K562 (cell line): Measurements from ENCODE around the gene JUND. TPM values are rescaled to one million over a fixed set of nuclear protein-coding genes. Genes with fewer than 3 reads are reported as not detected.

Experiments
- ARID3B ChIP-seq: fragments of 250-450 bp; sonication (Bioruptor Pico); IDR thresholded peaks from 2 replicates; pipeline ENCODE4 v1.4.0; 2020; ENCODE audit warnings: borderline replicate concordance
- DPF2 ChIP-seq: fragments of 450-650 bp; IDR thresholded peaks from 2 replicates; pipeline ENCODE4 v1.6.1; 2016
- FOXJ3 ChIP-seq: sonication (generic); formaldehyde crosslinking; IDR thresholded peaks from 2 replicates; pipeline ENCODE4 v1.4.0; 2020; ENCODE audit warnings: mild to moderate bottlenecking, missing genetic modification reagents
- HES1 ChIP-seq: fragments of 450-650 bp; IDR thresholded peaks from 2 replicates; pipeline ENCODE4 v1.6.1; 2016; ENCODE audit warnings: low read depth, mild to moderate bottlenecking, moderate library complexity
- HIVEP1 ChIP-seq: fragments of 250-450 bp; sonication (Bioruptor Pico); IDR thresholded peaks from 2 replicates; pipeline ENCODE4 v1.4.0; 2020; ENCODE audit warnings: mild to moderate bottlenecking
- LARP7 ChIP-seq: fragments of 450-650 bp; IDR thresholded peaks from 2 replicates; pipeline ENCODE4 v1.6.1; 2016
- MCM2 ChIP-seq: fragments of 450-650 bp; IDR thresholded peaks from 2 replicates; pipeline ENCODE4 v1.6.1; 2017; ENCODE audit warnings: low read depth, mild to moderate bottlenecking
- NFRKB ChIP-seq: fragments of 450-650 bp; IDR thresholded peaks from 2 replicates; pipeline ENCODE4 v1.6.1; 2016; ENCODE audit warnings: low read depth
- NRF1 ChIP-seq, 2 experiments: fragments of 450-650 bp; IDR thresholded peaks in 1 of 2; conservative IDR thresholded peaks in 1 of 2; 2 replicates each; pipeline ENCODE4 v1.6.1; 2014; ENCODE audit warnings: mild to moderate bottlenecking in 2 of 2
- PREB ChIP-seq: sonication (generic); formaldehyde crosslinking; IDR thresholded peaks from 2 replicates; pipeline ENCODE4 v1.8.1; 2023; ENCODE audit warnings: mild to moderate bottlenecking, missing genetic modification reagents
- SAFB ChIP-seq: fragments of 200-400 bp; formaldehyde crosslinking; IDR thresholded peaks from 2 replicates; pipeline ENCODE4 v1.6.1; 2017; ENCODE audit warnings: low read depth, low read length, borderline replicate concordance
- TAL1 ChIP-seq: fragments of 450-650 bp; IDR thresholded peaks from 2 replicates; pipeline ENCODE4 v1.6.1; 2016; ENCODE audit warnings: mild to moderate bottlenecking
- TCF3 ChIP-seq: sonication (generic); formaldehyde crosslinking; IDR thresholded peaks from 2 replicates; pipeline ENCODE4 v1.4.0; 2020; ENCODE audit warnings: mild to moderate bottlenecking, missing genetic modification reagents
- TEAD4 ChIP-seq, 2 experiments: sonication (generic) in 1 of 2; formaldehyde crosslinking in 1 of 2; IDR thresholded peaks; 2 replicates each; pipeline versions ENCODE4 v1.6.1 to v1.8.0; 2012 to 2022; ENCODE audit warnings: borderline replicate concordance in 1 of 2, inconsistent platforms in 1 of 2, low read length in 1 of 2, mild to moderate bottlenecking in 1 of 2, missing genetic modification reagents in 1 of 2
- THRAP3 ChIP-seq: fragments of 450-650 bp; IDR thresholded peaks from 2 replicates; pipeline ENCODE4 v1.6.1; 2016; ENCODE audit warnings: mild to moderate bottlenecking, inconsistent platforms, borderline replicate concordance
- ZBTB1 ChIP-seq: sonication (generic); formaldehyde crosslinking; IDR thresholded peaks from 2 replicates; pipeline ENCODE4 v1.8.1; 2023; ENCODE audit warnings: missing genetic modification reagents, low read depth, mild to moderate bottlenecking, borderline replicate concordance
- ZNF146 ChIP-seq: IDR thresholded peaks from one replicate; pipeline ENCODE4 v1.6.1; 2018; ENCODE audit warnings: missing compliant biosample characterization; ENCODE audit not compliant: unreplicated experiment
- ZNF316 ChIP-seq: fragments of 450-650 bp; IDR thresholded peaks from 2 replicates; pipeline ENCODE4 v1.6.1; 2016
- ZNF398 ChIP-seq: fragments of 250-450 bp; sonication (Bioruptor Pico); IDR thresholded peaks from 2 replicates; pipeline ENCODE4 v1.8.0; 2021; ENCODE audit warnings: moderate library complexity, mild to moderate bottlenecking, inconsistent platforms
- ZNF740 ChIP-seq, 3 experiments: fragments of 200-800 bp in 1 of 3; sonication (Bioruptor generic) in 1 of 3; sonication (generic) in 1 of 3; formaldehyde crosslinking in 1 of 3; IDR thresholded peaks; 2 replicates each; pipeline versions ENCODE4 v1.6.1 to v1.8.0; 2016 to 2022; ENCODE audit warnings: mild to moderate bottlenecking in 2 of 3, missing compliant biosample characterization in 2 of 3, missing genetic modification characterization in 2 of 3, missing genetic modification reagents in 1 of 3
- ZNF75A ChIP-seq: fragments of 450-650 bp; formaldehyde crosslinking; IDR thresholded peaks from 2 replicates; pipeline ENCODE4 v1.4.0; 2020; ENCODE audit warnings: mild to moderate bottlenecking
- ZNF77 ChIP-seq: fragments of 250-450 bp; sonication (Bioruptor Pico); IDR thresholded peaks from 2 replicates; pipeline ENCODE4 v1.5.0; 2020
- polyA plus RNA-seq, 8 experiments: library from polyadenylated mRNA; depleted of rRNA in 4 of 8; stranded (reverse) in 5 of 8; unstranded in 3 of 8; fragments of >200 nt; fragmentation: Nextera tagmentation in 2 of 8; fragmentation: Illumina TruSeq in 1 of 8; extraction: Ambion mirVana in 2 of 8; extraction: Trizol in 1 of 8; gene quantifications; 2 replicates each; pipeline versions ENCODE4 v1.2.1 to v1.2.3, GENCODE V29; 2011 to 2014; ENCODE audit warnings: inconsistent platforms in 1 of 8, missing spikeins in 1 of 8
- total RNA-seq, 7 experiments: library from RNA; depleted of rRNA in 6 of 7; stranded (reverse); fragments of >200 nt in 6 of 7; fragmentation: Illumina TruSeq in 2 of 7; extraction: Trizol in 2 of 7; gene quantifications; 2 replicates each; pipeline versions ENCODE4 v1.2.1 to v1.2.3, GENCODE V29; 2011 to 2021; ENCODE audit warnings: low replicate concordance in 1 of 7

Gene JUND
- total and polyA plus RNA-seq, 9 of the 15 experiments (the other 6 are each of a cell fraction or from before 2014, with no cell fraction given), result 6.4 to 286 (median 42.3) TPM

- TF ChIP-seq ARID3B (CRISPR knock-in tag) (no peak), NRF1 (conservative IDR thresholded peaks at IDR 0.05 in 1 of 2, IDR thresholded peaks at IDR 0.05 in 1 of 2) (peak in 1 of 2 experiments; percentile 18; a peak in 1 of 4 replicates), FOXJ3 (no peak), MCM2 (no peak), TEAD4 (IDR thresholded peaks at IDR 0.05; ENCODE audit: low read length) (no peak), TEAD4 (CRISPR knock-in tag; IDR thresholded peaks at IDR 0.05; ENCODE audit: borderline replicate concordance) (0 out of 2 replicates have a peak, but pooled peaks have one; percentile 17), ZNF77 (no peak), ZNF740 (CRISPR knock-in tag; IDR thresholded peaks at IDR 0.05) (0 out of 2 replicates have a peak, but pooled peaks have one; percentile 79), ZNF740 (tag; IDR thresholded peaks at IDR 0.05) (no peak), DPF2 (no peak; the same call in 1 of the 2 replicates), HES1 (no peak), TCF3 (CRISPR knock-in tag) (no peak), ZNF398 (CRISPR knock-in tag) (no peak), PREB (CRISPR knock-in tag) (no peak), ZNF146 (CRISPR knock-in tag) (no peak), ZNF75A (CRISPR knock-in tag) (no peak), TAL1 (no peak), ZNF316 (no peak), ZBTB1 (CRISPR knock-in tag) (0 out of 2 replicates have a peak, but pooled peaks have one; percentile 7), THRAP3 (peak; percentile 82; the same call in 1 of the 2 replicates), SAFB (no peak), HIVEP1 (CRISPR knock-in tag) (no peak), LARP7 (0 out of 2 replicates have a peak, but pooled peaks have one; percentile 29), NFRKB (0 out of 2 replicates have a peak, but pooled peaks have one; percentile 1)
- TF ChIP-seq, all 486 proteins: peak for 15
These were observed 12.4 kb upstream of the JUND start (continued) for GRCh38 chr19:18293642-18294466.
